MCF 10A (cell line): ENCODE measurements around the gene XPNPEP2. TPM values are rescaled to one million over a fixed set of nuclear protein-coding genes. Genes with fewer than 3 reads are reported as not detected.

Source experiments
- BruUV-seq: library from RNA; stranded (reverse); fragments of 400-500 nt; replicated peaks from 2 replicates; lab custom pipeline; 2021; lab: Mats Ljungman, UMichigan
- CTCF ChIA-PET: fragments of 300-600 bp; sonication (Branson Sonifier 250); formaldehyde crosslinking; extraction: SDS; loops from one replicate; lab custom pipeline; 2021; ENCODE audit warnings: antibody characterized with exemption, inconsistent platforms; lab: Yijun Ruan, JAX
- POLR2A ChIA-PET: fragments of 300-600, 350-650 bp; sonication (Branson Sonifier 250); formaldehyde crosslinking; extraction: SDS; loops from one replicate; lab custom pipeline; 2020; ENCODE audit warnings: antibody characterized with exemption, inconsistent platforms; lab: Yijun Ruan, JAX
- DNase-seq: peaks from one replicate; pipeline ENCODE4 v3.0.0-alpha.2; 2018; ENCODE audit not compliant: unreplicated experiment
- H3K27ac Mint-ChIP-seq: one replicate; pipeline ENCODE4 v1.8.0; 2022; ENCODE audit warnings: mild to moderate bottlenecking, low read depth, mixed read lengths; ENCODE audit not compliant: unreplicated experiment
- H3K27me3 Mint-ChIP-seq: one replicate; pipeline ENCODE4 v1.8.0; 2022; ENCODE audit warnings: mixed read lengths; ENCODE audit not compliant: insufficient read depth, unreplicated experiment
- H3K36me3 Mint-ChIP-seq: one replicate; pipeline ENCODE4 v1.8.0; 2022; ENCODE audit warnings: mild to moderate bottlenecking, moderate library complexity, mixed read lengths; ENCODE audit not compliant: insufficient read depth, unreplicated experiment
- H3K4me1 Mint-ChIP-seq: one replicate; pipeline ENCODE4 v1.8.0; 2022; ENCODE audit warnings: mixed read lengths; ENCODE audit not compliant: insufficient read depth, unreplicated experiment
- H3K4me3 Mint-ChIP-seq: one replicate; pipeline ENCODE4 v1.8.0; 2022; ENCODE audit warnings: mild to moderate bottlenecking, moderate library complexity, mixed read lengths; ENCODE audit not compliant: unreplicated experiment
- H3K9me3 Mint-ChIP-seq: one replicate; pipeline ENCODE4 v1.8.0; 2022; ENCODE audit warnings: mixed read lengths; ENCODE audit not compliant: unreplicated experiment
- intact Hi-C: fragments of 100-400 bp; cut with micrococcal nuclease; formaldehyde crosslinking; loops from 2 replicates; pipeline ENCODE4 v1.14.1; 2022
- total RNA-seq: library from RNA; stranded (reverse); gene quantifications from 2 replicates; pipeline ENCODE4 v1.2.3, GENCODE V29; 2022
- TF ChIP-seq, protein P1 (sequence below): fragments of 200-600 bp; IDR thresholded peaks from one replicate; pipeline ENCODE4 v1.8.0; 2022; ENCODE audit warnings: antibody characterized with exemption, mild to moderate bottlenecking; ENCODE audit not compliant: unreplicated experiment

XPNPEP2 gene
- total RNA-seq, 1 experiment from 2014 or later, result not detected

DNA sequence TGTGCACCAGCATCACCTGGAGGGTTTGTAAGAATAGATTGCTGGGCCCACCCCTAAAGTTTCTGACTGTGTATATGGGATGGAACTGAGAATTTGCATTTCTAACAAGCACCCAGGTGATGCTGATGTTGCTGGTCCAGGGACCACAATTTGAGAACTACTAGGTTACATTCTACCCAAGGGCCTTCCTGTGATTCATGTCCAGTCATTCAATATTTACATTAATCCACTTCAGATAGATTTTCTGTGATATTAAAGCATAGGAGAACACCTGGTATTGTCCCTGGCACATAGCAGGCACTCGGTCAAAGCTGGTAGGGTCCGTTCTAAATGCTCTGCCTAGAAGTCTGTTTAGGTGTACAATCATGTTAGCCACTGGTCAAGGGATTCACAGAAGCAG is 19.5 kb upstream of the XPNPEP2 start:
- H3K27me3 Mint-ChIP-seq, result peaks cover 73% of the 10 kb centered on the region
- no peak overlapping the region for H3K27ac Mint-ChIP-seq
- intact Hi-C loops, result no loop called here
- ChIA-PET CTCF (interaction anchor here (1.8 kb wide), 1 partner anchor 82 kb away, joined by 5 read pairs; no protein-coding TSS in a partner anchor), POLR2A (no interaction called here)
- no peaks in the 10 kb centered on the region for H3K9me3 Mint-ChIP-seq
- no peak for DNase-seq
- H3K36me3 Mint-ChIP-seq, result no peaks in the 10 kb centered on the region
- H3K4me3 Mint-ChIP-seq, result no peak overlapping the region
- no TSS peak for BruUV-seq
- no peaks in the 10 kb centered on the region for H3K4me1 Mint-ChIP-seq
- TF ChIP-seq, protein P1, sequence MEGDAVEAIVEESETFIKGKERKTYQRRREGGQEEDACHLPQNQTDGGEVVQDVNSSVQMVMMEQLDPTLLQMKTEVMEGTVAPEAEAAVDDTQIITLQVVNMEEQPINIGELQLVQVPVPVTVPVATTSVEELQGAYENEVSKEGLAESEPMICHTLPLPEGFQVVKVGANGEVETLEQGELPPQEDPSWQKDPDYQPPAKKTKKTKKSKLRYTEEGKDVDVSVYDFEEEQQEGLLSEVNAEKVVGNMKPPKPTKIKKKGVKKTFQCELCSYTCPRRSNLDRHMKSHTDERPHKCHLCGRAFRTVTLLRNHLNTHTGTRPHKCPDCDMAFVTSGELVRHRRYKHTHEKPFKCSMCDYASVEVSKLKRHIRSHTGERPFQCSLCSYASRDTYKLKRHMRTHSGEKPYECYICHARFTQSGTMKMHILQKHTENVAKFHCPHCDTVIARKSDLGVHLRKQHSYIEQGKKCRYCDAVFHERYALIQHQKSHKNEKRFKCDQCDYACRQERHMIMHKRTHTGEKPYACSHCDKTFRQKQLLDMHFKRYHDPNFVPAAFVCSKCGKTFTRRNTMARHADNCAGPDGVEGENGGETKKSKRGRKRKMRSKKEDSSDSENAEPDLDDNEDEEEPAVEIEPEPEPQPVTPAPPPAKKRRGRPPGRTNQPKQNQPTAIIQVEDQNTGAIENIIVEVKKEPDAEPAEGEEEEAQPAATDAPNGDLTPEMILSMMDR, result no peak

DNA sequence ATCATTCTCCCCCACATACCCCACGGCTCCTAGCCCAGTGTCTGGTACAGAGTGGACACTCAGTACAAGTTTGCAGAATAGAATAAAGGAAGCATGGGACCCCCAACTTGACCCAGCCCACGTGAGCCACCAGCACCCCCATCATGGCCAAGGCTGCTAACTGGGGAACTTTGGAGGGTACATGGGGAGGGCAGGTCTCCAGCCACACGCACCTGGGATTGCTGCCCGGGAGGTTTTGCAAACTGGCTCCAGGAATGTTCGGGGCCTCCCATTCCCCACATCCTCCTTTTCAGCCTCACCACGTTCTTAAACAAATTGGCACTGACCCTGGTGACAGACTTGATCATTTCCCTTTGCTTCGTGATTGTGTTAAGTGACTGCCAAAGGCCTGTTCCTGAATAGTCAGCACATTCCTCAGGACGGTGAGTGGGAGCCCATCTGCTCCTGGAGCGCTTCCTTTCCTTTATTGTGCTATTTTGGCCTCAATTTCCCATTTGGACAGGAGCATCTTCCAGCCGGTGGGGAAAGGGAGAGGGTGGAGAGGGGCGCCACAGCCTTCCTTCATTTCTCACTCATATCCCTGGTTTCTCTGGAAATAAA is 18.7 kb upstream of the XPNPEP2 start:
- CTCF ChIA-PET, result interaction anchor here (1.0 to 1.8 kb wide), 2 partner anchors 83 to 119 kb away, joined by 5 read pairs; no protein-coding TSS in a partner anchor
- Mint-ChIP-seq H3K4me3 (no peak overlapping the region), H3K9me3 (no peaks in the 10 kb centered on the region), H3K36me3 (no peaks in the 10 kb centered on the region), H3K27me3 (peaks cover 78% of the 10 kb centered on the region), H3K27ac (no peak overlapping the region), H3K4me1 (no peaks in the 10 kb centered on the region)
- BruUV-seq, result no TSS peak
- POLR2A ChIA-PET, result interaction anchor here (1.6 kb wide), 1 partner anchor 11 kb away, joined by 5 read pairs; no protein-coding TSS in a partner anchor
- intact Hi-C loops, result no loop called here
- no peak for DNase-seq
- TF ChIP-seq, protein P1, result no peak

DNA sequence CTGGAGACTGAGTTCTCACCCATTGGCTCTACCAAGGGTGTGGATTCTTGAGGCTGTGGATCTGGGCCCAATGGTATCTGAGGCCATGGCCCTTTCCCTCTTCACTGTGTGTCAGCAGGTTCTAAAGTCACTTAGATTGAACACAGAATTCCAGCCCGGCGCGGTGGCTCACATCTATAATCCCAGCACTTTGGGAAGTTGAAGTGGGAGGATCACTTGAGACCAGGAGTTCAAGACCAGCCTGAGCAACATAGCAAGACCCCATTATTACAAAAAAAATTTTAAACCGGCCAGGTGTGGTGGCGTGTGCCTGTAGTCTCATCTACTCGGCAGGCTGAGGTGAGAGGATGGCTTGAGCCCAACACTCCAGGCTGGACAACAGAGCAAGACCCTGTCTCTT is 18.0 kb upstream of the XPNPEP2 start:
- TF ChIP-seq, protein P1, result no peak
- no peak overlapping the region for H3K27ac Mint-ChIP-seq
- no peaks in the 10 kb centered on the region for H3K36me3 Mint-ChIP-seq
- ChIA-PET CTCF (interaction anchor here (1.0 kb wide), 1 partner anchor 119 kb away, joined by 5 read pairs; no protein-coding TSS in a partner anchor), POLR2A (interaction anchor here (1.6 kb wide), 1 partner anchor 12 kb away, joined by 5 read pairs; no protein-coding TSS in a partner anchor)
- no TSS peak for BruUV-seq
- no peaks in the 10 kb centered on the region for H3K9me3 Mint-ChIP-seq
- H3K27me3 Mint-ChIP-seq, result peaks cover 73% of the 10 kb centered on the region
- intact Hi-C loops, result no loop called here
- H3K4me3 Mint-ChIP-seq, result no peak overlapping the region
- no peaks in the 10 kb centered on the region for H3K4me1 Mint-ChIP-seq
- no peak for DNase-seq

DNA sequence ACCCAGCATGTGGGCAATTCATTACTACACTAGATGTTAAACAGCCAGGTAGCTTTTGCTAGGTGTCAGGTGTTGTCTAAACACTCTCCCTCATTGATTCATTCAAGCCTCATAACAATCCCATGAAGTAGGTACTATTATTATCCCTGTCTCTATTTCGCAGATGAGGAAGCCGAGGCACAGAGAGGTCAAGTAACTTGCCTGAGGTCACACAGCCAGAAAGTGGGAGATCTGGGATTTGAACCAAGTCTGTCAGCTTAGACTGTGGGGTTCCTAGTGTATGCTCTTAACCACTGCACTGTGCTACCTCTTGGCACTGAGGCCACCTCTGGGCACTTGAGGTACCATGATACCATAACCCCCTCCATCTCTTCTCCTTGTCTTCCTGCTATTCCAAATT is 17.4 kb upstream of the XPNPEP2 start:
- no peak for DNase-seq
- Mint-ChIP-seq H3K27ac (no peak overlapping the region), H3K9me3 (no peaks in the 10 kb centered on the region), H3K36me3 (no peaks in the 10 kb centered on the region), H3K27me3 (peaks cover 72% of the 10 kb centered on the region), H3K4me1 (no peaks in the 10 kb centered on the region), H3K4me3 (no peak overlapping the region)
- intact Hi-C loops, result no loop called here
- BruUV-seq, result no TSS peak
- ChIA-PET CTCF (interaction anchor here (1.0 kb wide), 1 partner anchor 84 kb away, joined by 5 read pairs; no protein-coding TSS in a partner anchor), POLR2A (interaction anchor here (1.6 kb wide), 1 partner anchor 13 kb away, joined by 5 read pairs; no protein-coding TSS in a partner anchor)
- TF ChIP-seq, protein P1, result no peak
